Activated CD4-positive, alpha-beta T cell treated with anti-CD3 and anti-CD28 coated beads for 1 hour (primary cell): ENCODE data around the gene SDC3.

Source experiments
- DNase-seq: peaks from one replicate; pipeline ENCODE4 v3.0.0-alpha.2; 2020

Gene SDC3

DNA sequence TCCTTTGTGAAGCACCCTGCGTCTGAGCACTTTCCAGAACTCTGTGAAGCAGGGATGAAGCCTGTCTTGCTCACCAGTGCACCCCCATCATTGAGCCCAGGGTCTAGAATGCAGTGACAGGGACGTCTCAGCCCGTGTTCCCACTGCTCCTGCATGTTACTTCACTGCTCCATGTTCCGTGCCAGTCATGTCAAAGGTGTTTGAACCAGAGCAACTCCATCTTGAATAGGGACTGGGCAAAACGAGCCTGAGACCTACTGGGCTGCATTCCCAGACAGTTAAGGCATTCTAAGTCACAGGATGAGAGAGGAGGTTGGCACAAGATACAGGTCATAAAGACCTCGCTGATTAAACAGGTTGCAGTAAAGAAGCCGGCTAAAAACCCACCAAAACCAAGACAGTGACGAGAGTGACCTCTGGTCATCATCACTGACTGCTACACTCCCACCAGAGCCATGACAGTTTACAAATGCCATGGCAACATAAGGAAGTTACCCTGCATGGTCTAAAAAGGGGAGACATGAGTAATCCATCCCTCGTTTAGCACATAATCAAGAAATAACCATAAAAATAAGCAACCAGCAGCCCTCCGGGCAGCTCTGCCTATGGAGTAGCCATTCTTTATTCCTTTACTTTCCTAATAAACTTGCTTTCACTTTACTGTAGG lies 63.2 kb downstream of the SDC3 start:
- no peak for DNase-seq

GRCh38 chr1:30844631-30845030 lies 63.9 kb downstream of the SDC3 start:
- DNase-seq, result no peak

- DNase-seq, result no peak
Observed at GRCh38 chr1:30842697-30843354, 65.7 kb downstream of the SDC3 start.

DNA sequence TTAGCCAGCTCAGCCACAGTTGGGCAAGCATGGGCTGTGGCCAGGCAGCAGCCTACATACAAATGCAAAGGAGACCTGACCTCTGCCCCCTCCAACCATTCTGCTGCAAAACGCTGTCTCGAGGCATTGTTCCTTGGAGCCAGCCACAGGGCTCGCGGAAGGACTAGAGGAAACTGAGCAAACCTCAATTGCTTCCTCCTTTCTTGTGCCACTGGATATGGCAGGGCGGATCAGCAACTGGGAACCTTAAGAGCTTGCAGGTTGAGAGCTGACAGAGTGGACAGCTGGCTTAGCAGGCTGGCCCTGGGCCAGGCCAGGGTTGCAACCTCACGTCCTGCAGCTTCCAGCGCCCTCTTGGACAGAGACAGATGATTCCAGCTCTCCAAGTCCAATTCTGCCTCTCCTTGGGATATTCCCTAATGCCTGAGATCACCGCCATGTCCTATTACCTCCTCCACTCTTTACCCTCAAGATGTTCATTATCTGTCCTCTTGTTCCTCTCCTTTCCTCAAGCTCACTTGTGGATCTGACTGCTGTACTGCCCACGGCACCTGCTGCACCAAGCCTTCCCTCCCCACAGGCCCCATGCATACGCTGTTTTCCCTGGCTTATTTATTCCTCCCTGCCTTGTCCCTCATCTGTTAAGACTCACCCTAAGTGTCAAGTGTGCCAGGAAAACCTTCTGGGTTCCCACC lies 67.5 kb downstream of the SDC3 start:
- no peak for DNase-seq

- DNase-seq, result no peak
Observed at GRCh38 chr1:30839827-30840359, 68.7 kb downstream of the SDC3 start.

GRCh38 chr1:30838996-30839395 lies 69.6 kb downstream of the SDC3 start:
- DNase-seq, result no peak

DNA sequence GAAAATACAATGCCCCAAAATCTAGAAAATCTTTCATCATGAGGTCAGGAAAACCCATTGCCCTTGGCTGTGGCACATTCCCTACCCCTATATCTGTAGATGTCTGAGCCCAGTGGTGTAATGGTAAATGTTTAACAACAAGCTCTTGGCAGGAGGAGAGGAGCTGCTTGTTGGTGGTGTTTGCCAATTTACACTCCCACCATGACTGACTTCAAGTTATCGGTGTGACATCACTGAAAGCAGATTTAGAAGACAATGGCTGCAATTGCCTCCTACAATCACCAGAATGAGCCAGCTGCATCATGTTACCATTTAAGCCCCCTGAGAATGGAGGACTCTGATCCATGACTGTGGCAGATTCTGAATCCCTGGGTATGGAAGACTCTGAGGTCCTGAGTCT lies 70.9 kb downstream of the SDC3 start:
- DNase-seq, result no peak

GRCh38 chr1:30834253-30834652 lies 74.3 kb downstream of the SDC3 start:
- no peak for DNase-seq

- DNase-seq, result no peak
Observed at GRCh38 chr1:30830537-30830936, 78.0 kb downstream of the SDC3 start.

DNA sequence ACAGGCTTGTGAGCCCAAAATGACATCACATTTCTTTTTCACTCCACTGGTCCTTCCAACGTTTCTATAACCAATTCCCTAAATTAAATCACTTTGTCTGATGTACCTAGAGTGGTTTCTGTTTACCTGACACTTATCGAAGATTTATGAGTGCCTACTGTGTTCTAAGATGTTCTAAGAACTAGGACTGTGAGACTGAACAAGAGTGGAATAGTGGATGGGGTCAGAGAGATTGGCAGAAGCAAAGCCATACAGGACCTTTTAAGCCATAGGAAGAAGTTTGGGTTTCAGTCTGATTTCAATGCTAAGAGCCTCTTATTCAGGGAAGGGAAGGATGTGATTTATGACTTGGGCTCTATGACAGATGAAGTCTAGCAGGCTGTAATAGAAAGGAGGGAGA lies 78.7 kb downstream of the SDC3 start:
- DNase-seq, result no peak

GRCh38 chr1:30824736-30825429 lies 83.7 kb downstream of the SDC3 start:
- DNase-seq, result no peak

GRCh38 chr1:30823969-30824735 lies 84.4 kb downstream of the SDC3 start:
- DNase-seq, result peak; percentile 23

DNA sequence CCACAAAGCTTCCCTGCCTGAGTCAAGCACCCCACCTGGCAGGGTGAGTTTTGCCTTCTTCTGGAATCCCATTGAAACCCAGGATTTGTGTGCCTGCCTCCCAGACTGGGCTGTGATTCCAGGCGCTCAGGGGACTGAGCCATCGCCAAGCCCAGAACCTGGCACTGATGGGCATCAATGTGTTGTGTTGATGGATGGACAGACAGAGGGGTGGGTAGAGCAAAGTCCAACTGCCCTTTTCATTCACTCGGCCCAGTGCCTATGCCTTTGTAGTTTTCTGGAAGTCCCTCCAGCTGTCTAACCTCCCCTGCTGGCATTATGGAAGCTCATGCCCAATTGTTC lies 85.0 kb downstream of the SDC3 start:
- DNase-seq, result no peak

DNA sequence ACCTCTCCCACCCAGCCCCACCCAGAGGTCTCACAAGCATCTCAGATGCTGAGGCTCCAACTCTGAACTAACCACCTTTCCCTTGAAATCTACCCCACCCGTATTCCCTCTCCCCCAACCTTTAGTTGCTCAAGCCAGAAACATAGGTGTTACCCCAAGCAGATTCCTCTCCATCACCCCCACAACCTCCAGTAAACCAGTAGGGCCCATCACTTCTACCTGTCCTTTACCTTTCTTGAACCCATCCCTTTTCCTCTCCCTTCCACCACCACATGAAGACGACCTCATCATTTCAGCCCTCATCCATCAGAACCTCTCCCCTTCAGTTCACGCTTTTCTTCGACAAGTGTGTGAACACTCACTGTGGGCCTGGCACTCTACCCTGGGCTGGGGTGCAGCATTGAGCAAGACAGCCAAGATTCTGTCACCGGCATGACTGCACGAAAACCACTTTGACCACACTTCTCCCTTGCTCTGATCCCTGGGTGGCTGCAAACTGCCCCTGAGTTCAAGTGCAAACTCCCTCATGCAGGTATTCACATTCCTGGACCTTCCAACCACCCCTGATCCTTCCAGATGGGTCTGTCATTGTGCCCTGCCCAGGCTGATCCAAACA lies 85.5 kb downstream of the SDC3 start:
- DNase-seq, result no peak

GRCh38 chr1:30822006-30822405 lies 86.6 kb downstream of the SDC3 start:
- DNase-seq, result no peak

GRCh38 chr1:30820299-30820698 lies 88.3 kb downstream of the SDC3 start:
- DNase-seq, result no peak
